Activated CD8-positive, alpha-beta T cell treated with anti-CD3 and anti-CD28 coated beads for 36 hours (primary cell): Measurements from ENCODE around the gene KRTAP10-6. TPM values are rescaled to one million over a fixed set of nuclear protein-coding genes. Genes with fewer than 3 reads are reported as not detected.

ENCODE experiments used
- ATAC-seq: fragments of 200-7000 bp; cut with Tn5 transposase; one replicate; pipeline ENCODE4 v1.10.0; 2021; ENCODE audit warnings: mild to moderate bottlenecking, moderate library complexity
- CTCF ChIA-PET: fragments of 350-600 bp; sonication (Branson Sonifier 250); formaldehyde crosslinking; loops from one replicate; lab custom pipeline; 2021; ENCODE audit warnings: antibody characterized with exemption; lab: Charles Lee
- POLR2A ChIA-PET: fragments of 350-600 bp; sonication (Branson Sonifier 250); formaldehyde crosslinking; loops from one replicate; lab custom pipeline; 2021; ENCODE audit warnings: antibody characterized with exemption; lab: Charles Lee
- DNase-seq: peaks from one replicate; pipeline ENCODE4 v3.0.0-alpha.2; 2020
- H3K27ac Mint-ChIP-seq: one replicate; pipeline ENCODE4 v1.8.0; 2021; ENCODE audit warnings: mild to moderate bottlenecking, mixed read lengths
- H3K27me3 Mint-ChIP-seq: one replicate; pipeline ENCODE4 v1.8.0; 2021; ENCODE audit warnings: mixed read lengths
- H3K36me3 Mint-ChIP-seq: one replicate; pipeline ENCODE4 v1.8.0; 2021; ENCODE audit warnings: low read depth, mixed read lengths
- H3K4me1 Mint-ChIP-seq: one replicate; pipeline ENCODE4 v1.8.0; 2021; ENCODE audit warnings: low read depth, mixed read lengths
- H3K4me3 Mint-ChIP-seq: one replicate; pipeline ENCODE4 v1.8.0; 2021; ENCODE audit warnings: mild to moderate bottlenecking, moderate library complexity, mixed read lengths
- H3K9me3 Mint-ChIP-seq: one replicate; pipeline ENCODE4 v1.8.0; 2021; ENCODE audit warnings: mixed read lengths
- CTCF ChIP-seq: fragments of 200-600 bp; IDR thresholded peaks from one replicate; pipeline ENCODE4 v1.8.0; 2022; ENCODE audit warnings: antibody characterized with exemption, mild to moderate bottlenecking
- intact Hi-C: fragments of 100-400 bp; cut with micrococcal nuclease; formaldehyde crosslinking; loops from one replicate; pipeline ENCODE4 v1.10.0; 2022
- total RNA-seq, 2 experiments: library from RNA; stranded (reverse); gene quantifications; one replicate each; pipeline ENCODE4 v1.2.3, GENCODE V29; 2021

KRTAP10-6 gene
- total RNA-seq, 2 experiments from 2014 or later: not detected

GRCh38 chr21:44617071-44617501, 24.8 kb upstream of the KRTAP10-6 start:
- Mint-ChIP-seq H3K36me3 (peaks cover 20% of the 10 kb centered on the region), H3K27me3 (no peaks in the 10 kb centered on the region), H3K9me3 (peaks cover 28% of the 10 kb centered on the region), H3K27ac (no peak overlapping the region), H3K4me1 (peaks cover 41% of the 10 kb centered on the region), H3K4me3 (no peak overlapping the region)
- TF ChIP-seq CTCF: no peak
- ChIA-PET CTCF (no interaction called here), POLR2A (no interaction called here)
- ATAC-seq (no peak), DNase-seq (no peak)
- intact Hi-C loops: no loop called here

GRCh38 chr21:44616591-44616926, 24.3 kb upstream of the KRTAP10-6 start:
- ATAC-seq: no peak
- Mint-ChIP-seq H3K4me3 (no peak overlapping the region), H3K27ac (no peak overlapping the region), H3K4me1 (peaks cover 41% of the 10 kb centered on the region), H3K36me3 (peaks cover 20% of the 10 kb centered on the region), H3K9me3 (peaks cover 26% of the 10 kb centered on the region), H3K27me3 (no peaks in the 10 kb centered on the region)
- TF ChIP-seq CTCF: no peak
- DNase-seq: no peak
- ChIA-PET CTCF (no interaction called here), POLR2A (interaction anchor here (0.6 kb wide), 1 partner anchor 307 kb away, joined by 3 read pairs; no protein-coding TSS in a partner anchor)
- intact Hi-C loops: no loop called here

GRCh38 chr21:44615911-44616590, 23.7 kb upstream of the KRTAP10-6 start:
- TF ChIP-seq CTCF: no peak
- DNase-seq: no peak
- POLR2A ChIA-PET: interaction anchor here (0.6 kb wide), 1 partner anchor 308 kb away, joined by 3 read pairs; no protein-coding TSS in a partner anchor
- H3K9me3 Mint-ChIP-seq: peaks cover 30% of the 10 kb centered on the region
- no peak for ATAC-seq
- CTCF ChIA-PET: no interaction called here
- intact Hi-C loops: no loop called here
- no peak overlapping the region for H3K4me3 Mint-ChIP-seq
- H3K36me3 Mint-ChIP-seq: peaks cover 20% of the 10 kb centered on the region
- H3K4me1 Mint-ChIP-seq: peaks cover 41% of the 10 kb centered on the region
- H3K27ac Mint-ChIP-seq: no peak overlapping the region
- H3K27me3 Mint-ChIP-seq: no peaks in the 10 kb centered on the region

GRCh38 chr21:44615466-44615865, 23.2 kb upstream of the KRTAP10-6 start:
- Mint-ChIP-seq H3K27ac (no peak overlapping the region), H3K4me1 (peaks cover 41% of the 10 kb centered on the region), H3K36me3 (peaks cover 17% of the 10 kb centered on the region), H3K4me3 (no peak overlapping the region), H3K27me3 (no peaks in the 10 kb centered on the region), H3K9me3 (peaks cover 28% of the 10 kb centered on the region)
- ChIA-PET POLR2A (no interaction called here), CTCF (no interaction called here)
- no peak for TF ChIP-seq CTCF
- ATAC-seq (no peak), DNase-seq (no peak)
- intact Hi-C loops: no loop called here

GRCh38 chr21:44614961-44615391, 22.7 kb upstream of the KRTAP10-6 start:
- no peak for DNase-seq
- H3K27ac Mint-ChIP-seq: no peak overlapping the region
- CTCF ChIA-PET: no interaction called here
- H3K36me3 Mint-ChIP-seq: peaks cover 14% of the 10 kb centered on the region
- H3K4me1 Mint-ChIP-seq: peaks cover 39% of the 10 kb centered on the region
- no peak overlapping the region for H3K4me3 Mint-ChIP-seq
- intact Hi-C loops: no loop called here
- no peak for TF ChIP-seq CTCF
- H3K9me3 Mint-ChIP-seq: peaks cover 25% of the 10 kb centered on the region
- POLR2A ChIA-PET: no interaction called here
- no peak for ATAC-seq
- H3K27me3 Mint-ChIP-seq: no peaks in the 10 kb centered on the region
